Measurements from ENCODE around the gene MEIS1. TPM values are rescaled to one million over a fixed set of nuclear protein-coding genes. Genes with fewer than 3 reads are reported as not detected.

The MEIS1 gene
- total RNA-seq, 2 donors from 2014 or later = 1.8 to 2.3 TPM

GRCh38 chr2:66523377-66523969, 88.5 kb downstream of the MEIS1 start:
- Histone ChIP-seq H3K4me1 (ENCODE audit: control insufficient read depth, insufficient read depth, low read length) (peaks cover 6% of the 10 kb centered on the region), H3K27me3 (ENCODE audit: control insufficient read depth, insufficient read depth, low read length, poor library complexity, severe bottlenecking) (peaks cover 35% of the 10 kb centered on the region), H3K4me3 (ENCODE audit: low read length) (no peak overlapping the region), H3K9ac (ENCODE audit: extremely low read depth, low read length, poor library complexity, severe bottlenecking) (no peak overlapping the region), H3K36me3 (ENCODE audit: control insufficient read depth, insufficient read depth, low read length) (no peaks in the 10 kb centered on the region), H3K9me3 (ENCODE audit: control insufficient read depth, low read length) (no peaks in the 10 kb centered on the region), H3K27ac (ENCODE audit: low read depth, low read length) (no peak overlapping the region)
- Mint-ChIP-seq H3K36me3 (ENCODE audit: low read depth) (no peaks in the 10 kb centered on the region), H3K27ac (no peak overlapping the region), H3K9me3 (no peaks in the 10 kb centered on the region), H3K4me1 (peaks cover 8% of the 10 kb centered on the region), H3K27me3 (ENCODE audit: insufficient read depth) (peaks cover 20% of the 10 kb centered on the region), H3K4me3 (no peak overlapping the region)
- TF ChIP-seq CTCF (conservative IDR thresholded peaks at IDR 0.05) = no peak
- DNase-seq = no peak
- 97 to 100% methylated on average over 3 to 5 of the region's 5 CpGs for WGBS, 2 experiments (ENCODE audit: insufficient coverage in 1 of 2, insufficient read length in 1 of 2)

- no peaks in the 10 kb centered on the region for H3K36me3 Mint-ChIP-seq (ENCODE audit: low read depth)
- peaks cover 6% of the 10 kb centered on the region for H3K4me1 ChIP-seq (ENCODE audit: control insufficient read depth, insufficient read depth, low read length)
- no peaks in the 10 kb centered on the region for H3K9me3 Mint-ChIP-seq
- H3K9me3 ChIP-seq (ENCODE audit: control insufficient read depth, low read length) = no peaks in the 10 kb centered on the region
- no peak overlapping the region for H3K4me3 Mint-ChIP-seq
- 95 to 100% methylated on average over 1 to 2 of the region's 2 CpGs for WGBS, 2 experiments (ENCODE audit: insufficient coverage in 1 of 2, insufficient read length in 1 of 2)
- no peak overlapping the region for H3K4me3 ChIP-seq (ENCODE audit: low read length)
- no peak for TF ChIP-seq CTCF (conservative IDR thresholded peaks at IDR 0.05)
- H3K27me3 Mint-ChIP-seq (ENCODE audit: insufficient read depth) = peaks cover 23% of the 10 kb centered on the region
- H3K9ac ChIP-seq (ENCODE audit: extremely low read depth, low read length, poor library complexity, severe bottlenecking) = no peak overlapping the region
- peaks cover 10% of the 10 kb centered on the region for H3K4me1 Mint-ChIP-seq
- H3K27me3 ChIP-seq (ENCODE audit: control insufficient read depth, insufficient read depth, low read length, poor library complexity, severe bottlenecking) = peaks cover 37% of the 10 kb centered on the region
- no peaks in the 10 kb centered on the region for H3K36me3 ChIP-seq (ENCODE audit: control insufficient read depth, insufficient read depth, low read length)
- no peak overlapping the region for H3K27ac Mint-ChIP-seq
- no peak overlapping the region for H3K27ac ChIP-seq (ENCODE audit: low read depth, low read length)
- DNase-seq = no peak
Measured at GRCh38 chr2:66523990-66524389, 89.1 kb downstream of the MEIS1 start.

GRCh38 chr2:66525606-66526005, 90.7 kb downstream of the MEIS1 start:
- no peak for TF ChIP-seq CTCF (conservative IDR thresholded peaks at IDR 0.05)
- Histone ChIP-seq H3K9ac (ENCODE audit: extremely low read depth, low read length, poor library complexity, severe bottlenecking) (no peak overlapping the region), H3K4me3 (ENCODE audit: low read length) (no peak overlapping the region), H3K27ac (ENCODE audit: low read depth, low read length) (no peak overlapping the region), H3K9me3 (ENCODE audit: control insufficient read depth, low read length) (no peaks in the 10 kb centered on the region), H3K27me3 (ENCODE audit: control insufficient read depth, insufficient read depth, low read length, poor library complexity, severe bottlenecking) (peaks cover 38% of the 10 kb centered on the region), H3K36me3 (ENCODE audit: control insufficient read depth, insufficient read depth, low read length) (no peaks in the 10 kb centered on the region), H3K4me1 (ENCODE audit: control insufficient read depth, insufficient read depth, low read length) (peaks cover 6% of the 10 kb centered on the region)
- H3K9me3 Mint-ChIP-seq = no peaks in the 10 kb centered on the region
- no peaks in the 10 kb centered on the region for H3K36me3 Mint-ChIP-seq (ENCODE audit: low read depth)
- H3K27ac Mint-ChIP-seq = no peak overlapping the region
- WGBS, 2 experiments (ENCODE audit: insufficient coverage in 1 of 2, insufficient read length in 1 of 2) = 67 to 78% methylated on average over 1 to 5 of the region's 5 CpGs
- DNase-seq = no peak
- peaks cover 10% of the 10 kb centered on the region for H3K4me1 Mint-ChIP-seq
- no peak overlapping the region for H3K4me3 Mint-ChIP-seq
- H3K27me3 Mint-ChIP-seq (ENCODE audit: insufficient read depth) = peaks cover 19% of the 10 kb centered on the region

Measured in endodermal cell (in vitro differentiated cells).